SK-N-SH treated with all-trans-retinoic acid at 6 μM for 48 hours (cell line): ENCODE measurements around the gene CASP5.

Source experiments
- ATAC-seq: fragments of 200-7000 bp; cut with Tn5 transposase; 3 replicates; pipeline ENCODE4 v1.9.1; 2020; ENCODE audit warnings: mild to moderate bottlenecking, moderate library complexity
- ARNTL ChIP-seq: fragments of 450-650 bp; formaldehyde crosslinking; IDR thresholded peaks from 2 replicates; pipeline ENCODE4 v1.5.0; 2020; ENCODE audit warnings: low read depth, mild to moderate bottlenecking, moderate library complexity, borderline replicate concordance
- BACH2 ChIP-seq: fragments of 250-450 bp; sonication (Bioruptor Pico); IDR thresholded peaks from 2 replicates; pipeline ENCODE4 v1.9.0; 2021; ENCODE audit warnings: mild to moderate bottlenecking, borderline replicate concordance
- CSDC2 ChIP-seq: fragments of 250-450 bp; sonication (Bioruptor Pico); IDR thresholded peaks from 2 replicates; pipeline ENCODE4 v1.5.0; 2020; ENCODE audit warnings: mild to moderate bottlenecking, moderate library complexity
- CSRNP3 ChIP-seq: fragments of 250-450 bp; sonication (Bioruptor Pico); IDR thresholded peaks from 2 replicates; pipeline ENCODE4 v1.5.1; 2021; ENCODE audit warnings: mild to moderate bottlenecking, moderate library complexity
- ESRRG ChIP-seq: fragments of 250-450 bp; sonication (Bioruptor Pico); IDR thresholded peaks from 2 replicates; pipeline ENCODE4 v1.6.1; 2021; ENCODE audit warnings: mild to moderate bottlenecking
- ISL1 ChIP-seq: fragments of 250-450 bp; sonication (Bioruptor Pico); IDR thresholded peaks from 2 replicates; pipeline ENCODE4 v2.1.2; 2022; ENCODE audit warnings: mild to moderate bottlenecking, moderate library complexity
- OSR1 ChIP-seq: fragments of 250-450 bp; sonication (Bioruptor Pico); IDR thresholded peaks from 2 replicates; pipeline ENCODE4 v1.8.0; 2022; ENCODE audit warnings: moderate library complexity, mild to moderate bottlenecking, inconsistent platforms
- PATZ1 ChIP-seq: fragments of 250-450 bp; sonication (Bioruptor Pico); IDR thresholded peaks from 2 replicates; pipeline ENCODE4 v1.8.0; 2020; ENCODE audit warnings: mild to moderate bottlenecking, moderate library complexity, borderline replicate concordance
- PPARA ChIP-seq: fragments of 250-450 bp; sonication (Bioruptor Pico); IDR thresholded peaks from 2 replicates; pipeline ENCODE4 v1.5.0; 2020; ENCODE audit warnings: mild to moderate bottlenecking, borderline replicate concordance
- TCF4 ChIP-seq: fragments of 250-450 bp; sonication (Bioruptor Pico); IDR thresholded peaks from 2 replicates; pipeline ENCODE4 v1.8.0; 2021; ENCODE audit warnings: mild to moderate bottlenecking, moderate library complexity, borderline replicate concordance
- TOX ChIP-seq: fragments of 250-450 bp; sonication (Bioruptor Pico); IDR thresholded peaks from 2 replicates; pipeline ENCODE4 v1.8.0; 2021; ENCODE audit warnings: mild to moderate bottlenecking, moderate library complexity, borderline replicate concordance
- TSHZ2 ChIP-seq: fragments of 250-450 bp; sonication (Bioruptor Pico); IDR thresholded peaks from 2 replicates; pipeline ENCODE4 v1.5.0; 2020; ENCODE audit warnings: mild to moderate bottlenecking, moderate library complexity
- ZC3H10 ChIP-seq: fragments of 250-450 bp; sonication (Bioruptor Pico); IDR thresholded peaks from 2 replicates; pipeline ENCODE4 v1.5.1; 2021; ENCODE audit warnings: mild to moderate bottlenecking, moderate library complexity
- ZFP30 ChIP-seq: fragments of 450-650 bp; formaldehyde crosslinking; IDR thresholded peaks from 2 replicates; pipeline ENCODE4 v1.5.0; 2022; ENCODE audit warnings: mild to moderate bottlenecking, moderate library complexity
- ZNF565 ChIP-seq: fragments of 450-650 bp; formaldehyde crosslinking; conservative IDR thresholded peaks from 2 replicates; pipeline ENCODE4 v1.5.0; 2020; ENCODE audit warnings: low read depth, mild to moderate bottlenecking, moderate library complexity
- ZNF70 ChIP-seq: fragments of 450-650 bp; formaldehyde crosslinking; IDR thresholded peaks from 2 replicates; pipeline ENCODE4 v1.5.0; 2020; ENCODE audit warnings: mild to moderate bottlenecking, moderate library complexity
- ZNF8 ChIP-seq: fragments of 450-650 bp; formaldehyde crosslinking; IDR thresholded peaks from 2 replicates; pipeline ENCODE4 v1.5.0; 2020; ENCODE audit warnings: mild to moderate bottlenecking, moderate library complexity
- TF ChIP-seq, protein P1 (sequence below): fragments of 250-450 bp; sonication (Bioruptor Pico); IDR thresholded peaks from 2 replicates; pipeline ENCODE4 v1.5.1; 2020; ENCODE audit warnings: low read depth, mild to moderate bottlenecking, moderate library complexity
- TF ChIP-seq, protein P2 (sequence below): fragments of 250-450 bp; sonication (Bioruptor Pico); IDR thresholded peaks from 2 replicates; pipeline ENCODE4 v1.8.0; 2021; ENCODE audit warnings: low read depth, mild to moderate bottlenecking, moderate library complexity, borderline replicate concordance

The CASP5 gene

GRCh38 chr11:104995001-104995408, 28.0 kb downstream of the CASP5 start (continued):
- TF ChIP-seq CSRNP3 (no peak), OSR1 (CRISPR knock-in tag) (no peak), CSDC2 (CRISPR knock-in tag) (no peak), ESRRG (no peak)

DNA sequence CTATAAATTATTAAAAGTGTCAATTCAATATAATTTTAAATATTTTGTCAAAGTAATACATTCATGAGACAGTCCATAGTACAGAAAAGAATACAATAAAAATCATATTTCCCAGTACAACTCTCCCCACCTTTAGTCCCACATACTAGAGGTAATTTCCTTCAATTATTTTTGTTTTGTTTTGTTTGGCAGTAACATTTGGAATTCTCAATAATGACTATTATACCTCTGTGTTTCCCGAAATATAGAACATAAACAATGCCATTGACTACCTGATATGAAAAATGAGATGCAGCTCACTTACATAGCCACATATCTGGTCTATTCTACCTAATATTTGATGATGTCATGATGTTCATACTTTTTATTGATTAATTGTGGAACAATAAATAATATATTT, 30.2 kb downstream of the CASP5 start:
- no peak for ATAC-seq
- TF ChIP-seq ZC3H10: no peak
- no peak for TF ChIP-seq ZNF8 (CRISPR knock-in tag)
- no peak for TF ChIP-seq ZFP30 (CRISPR knock-in tag)
- TF ChIP-seq BACH2: no peak
- TF ChIP-seq PATZ1 (CRISPR knock-in tag): no peak
- no peak for TF ChIP-seq ZNF565 (CRISPR knock-in tag)
- no peak for TF ChIP-seq TOX (CRISPR knock-in tag)
- no peak for TF ChIP-seq ARNTL (CRISPR knock-in tag)
- TF ChIP-seq ISL1 (CRISPR knock-in tag): no peak

DNA sequence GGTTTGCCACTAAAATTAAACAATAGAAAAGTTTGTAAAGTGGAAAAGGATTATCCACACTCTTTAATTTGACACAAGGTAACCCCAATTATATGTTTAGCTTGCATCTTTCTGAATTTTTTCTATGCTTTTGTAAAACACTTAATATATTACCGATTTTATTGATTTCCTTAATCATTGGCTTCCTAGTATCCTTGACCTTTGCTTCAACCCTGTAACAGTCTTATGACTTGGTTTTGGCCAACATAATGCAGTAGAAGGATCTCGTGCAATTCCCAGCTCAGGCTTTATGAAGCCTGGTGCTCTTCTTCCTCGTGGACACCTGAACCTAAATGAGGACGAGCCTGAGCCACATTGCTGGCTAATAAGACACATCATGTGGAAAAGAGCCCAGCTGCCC, 31.0 kb downstream of the CASP5 start:
- TF ChIP-seq, protein P1, sequence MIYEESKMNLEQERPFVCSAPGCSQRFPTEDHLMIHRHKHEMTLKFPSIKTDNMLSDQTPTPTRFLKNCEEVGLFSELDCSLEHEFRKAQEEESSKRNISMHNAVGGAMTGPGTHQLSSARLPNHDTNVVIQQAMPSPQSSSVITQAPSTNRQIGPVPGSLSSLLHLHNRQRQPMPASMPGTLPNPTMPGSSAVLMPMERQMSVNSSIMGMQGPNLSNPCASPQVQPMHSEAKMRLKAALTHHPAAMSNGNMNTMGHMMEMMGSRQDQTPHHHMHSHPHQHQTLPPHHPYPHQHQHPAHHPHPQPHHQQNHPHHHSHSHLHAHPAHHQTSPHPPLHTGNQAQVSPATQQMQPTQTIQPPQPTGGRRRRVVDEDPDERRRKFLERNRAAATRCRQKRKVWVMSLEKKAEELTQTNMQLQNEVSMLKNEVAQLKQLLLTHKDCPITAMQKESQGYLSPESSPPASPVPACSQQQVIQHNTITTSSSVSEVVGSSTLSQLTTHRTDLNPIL: no peak
- no peak for TF ChIP-seq TSHZ2 (CRISPR knock-in tag)
- no peak for TF ChIP-seq BACH2
- TF ChIP-seq CSDC2 (CRISPR knock-in tag): no peak
- no peak for TF ChIP-seq ZFP30 (CRISPR knock-in tag)
- TF ChIP-seq ZNF565 (CRISPR knock-in tag): no peak
- TF ChIP-seq CSRNP3: no peak
- no peak for ATAC-seq

- no peak for ATAC-seq
- TF ChIP-seq ESRRG: no peak
- TF ChIP-seq ZNF8 (CRISPR knock-in tag): no peak
- TF ChIP-seq CSDC2 (CRISPR knock-in tag): no peak
- no peak for TF ChIP-seq ZC3H10
- TF ChIP-seq, protein P1: no peak
- TF ChIP-seq ZFP30 (CRISPR knock-in tag): no peak
- TF ChIP-seq TCF4: no peak
- TF ChIP-seq ISL1 (CRISPR knock-in tag): no peak
- TF ChIP-seq, protein P2, sequence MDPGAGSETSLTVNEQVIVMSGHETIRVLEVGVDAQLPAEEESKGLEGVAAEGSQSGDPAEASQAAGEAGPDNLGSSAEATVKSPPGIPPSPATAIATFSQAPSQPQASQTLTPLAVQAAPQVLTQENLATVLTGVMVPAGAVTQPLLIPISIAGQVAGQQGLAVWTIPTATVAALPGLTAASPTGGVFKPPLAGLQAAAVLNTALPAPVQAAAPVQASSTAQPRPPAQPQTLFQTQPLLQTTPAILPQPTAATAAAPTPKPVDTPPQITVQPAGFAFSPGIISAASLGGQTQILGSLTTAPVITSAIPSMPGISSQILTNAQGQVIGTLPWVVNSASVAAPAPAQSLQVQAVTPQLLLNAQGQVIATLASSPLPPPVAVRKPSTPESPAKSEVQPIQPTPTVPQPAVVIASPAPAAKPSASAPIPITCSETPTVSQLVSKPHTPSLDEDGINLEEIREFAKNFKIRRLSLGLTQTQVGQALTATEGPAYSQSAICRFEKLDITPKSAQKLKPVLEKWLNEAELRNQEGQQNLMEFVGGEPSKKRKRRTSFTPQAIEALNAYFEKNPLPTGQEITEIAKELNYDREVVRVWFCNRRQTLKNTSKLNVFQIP: no peak
- TF ChIP-seq PPARA (CRISPR knock-in tag): no peak
- no peak for TF ChIP-seq CSRNP3
- no peak for TF ChIP-seq ZNF70 (CRISPR knock-in tag)
These were observed 38.2 kb downstream of the CASP5 start for GRCh38 chr11:104984808-104985207.
